Kidney capillary endothelial cell (primary cell): ENCODE results near the gene RASGRP3.

Source experiments
- DNase-seq: peaks from one replicate; pipeline ENCODE4 v3.0.0-alpha.2; 2018; ENCODE audit warnings: low spot score

The RASGRP3 gene

GRCh38 chr2:33579227-33579626, 102.8 kb downstream of the RASGRP3 start:
- no peak for DNase-seq

- no peak for DNase-seq
These were observed 105.4 kb downstream of the RASGRP3 start for GRCh38 chr2:33581872-33582271.

GRCh38 chr2:33583194-33583938, 106.9 kb downstream of the RASGRP3 start:
- peak; percentile 56 for DNase-seq

GRCh38 chr2:33586766-33587165, 110.3 kb downstream of the RASGRP3 start:
- DNase-seq, result no peak

GRCh38 chr2:33588232-33588631, 111.8 kb downstream of the RASGRP3 start:
- DNase-seq, result no peak

- no peak for DNase-seq
These were observed 113.0 kb downstream of the RASGRP3 start for GRCh38 chr2:33589444-33589843.

- no peak for DNase-seq
These were observed 118.9 kb downstream of the RASGRP3 start for GRCh38 chr2:33595385-33595784.

GRCh38 chr2:33597026-33597425, 120.6 kb downstream of the RASGRP3 start:
- no peak for DNase-seq

- DNase-seq, result peak; percentile 30
These were observed 122.2 kb downstream of the RASGRP3 start for GRCh38 chr2:33598561-33599174.

GRCh38 chr2:33599175-33599942, 122.9 kb downstream of the RASGRP3 start, which contains the start of gene FAM98A:
TSS of gene FAM98A (minus strand) at chr2:33599299. CDS start at chr2:33599221, 78 bp downstream.
- peak; percentile 98 for DNase-seq

GRCh38 chr2:33599943-33600192, 123.4 kb downstream of the RASGRP3 start:
- no peak for DNase-seq

- no peak for DNase-seq
These were observed 125.9 kb downstream of the RASGRP3 start for GRCh38 chr2:33602201-33602830.

- no peak for DNase-seq
These were observed 127.0 kb downstream of the RASGRP3 start for GRCh38 chr2:33603416-33603815.

- no peak for DNase-seq
These were observed 128.6 kb downstream of the RASGRP3 start for GRCh38 chr2:33605056-33605455.

GRCh38 chr2:33606100-33606499, 129.7 kb downstream of the RASGRP3 start:
- DNase-seq, result no peak

GRCh38 chr2:33606622-33607021, 130.2 kb downstream of the RASGRP3 start:
- DNase-seq, result no peak

- DNase-seq, result no peak
These were observed 130.8 kb downstream of the RASGRP3 start for GRCh38 chr2:33607251-33607721.

- DNase-seq, result no peak
These were observed 131.5 kb downstream of the RASGRP3 start for GRCh38 chr2:33607905-33608304.

GRCh38 chr2:33614190-33614589, 137.7 kb downstream of the RASGRP3 start:
- DNase-seq, result no peak
